GM18526 (cell line): ENCODE data around the gene SYNPO2.

Experiments used
- POLR2A ChIP-seq: IDR thresholded peaks from 3 replicates; pipeline ENCODE4 v1.6.1; 2011; ENCODE audit not compliant: insufficient read length; ENCODE audit errors: extremely low read depth

Gene SYNPO2

GRCh38 chr4:118909173-118909956 is 20.7 kb downstream of the SYNPO2 start:
- no peak for TF ChIP-seq POLR2A

- no peak for TF ChIP-seq POLR2A
Measured at GRCh38 chr4:118910221-118910620, 21.6 kb downstream of the SYNPO2 start.

GRCh38 chr4:118911238-118911703 is 22.6 kb downstream of the SYNPO2 start:
- TF ChIP-seq POLR2A, result no peak

- TF ChIP-seq POLR2A, result no peak
Measured at GRCh38 chr4:118915468-118915867, 26.8 kb downstream of the SYNPO2 start.

GRCh38 chr4:118916691-118917289 is 28.1 kb downstream of the SYNPO2 start:
- TF ChIP-seq POLR2A, result no peak

GRCh38 chr4:118917582-118917981 is 28.9 kb downstream of the SYNPO2 start:
- no peak for TF ChIP-seq POLR2A

GRCh38 chr4:118918388-118918787 is 29.7 kb downstream of the SYNPO2 start:
- TF ChIP-seq POLR2A, result no peak

- TF ChIP-seq POLR2A, result no peak
Measured at GRCh38 chr4:118920247-118920646, 31.6 kb downstream of the SYNPO2 start.

GRCh38 chr4:118921786-118922185 is 33.1 kb downstream of the SYNPO2 start:
- TF ChIP-seq POLR2A, result no peak

GRCh38 chr4:118923891-118924290 is 35.2 kb downstream of the SYNPO2 start:
- TF ChIP-seq POLR2A, result no peak

GRCh38 chr4:118927974-118928373 is 39.3 kb downstream of the SYNPO2 start:
- no peak for TF ChIP-seq POLR2A

GRCh38 chr4:118930255-118930654 is 41.6 kb downstream of the SYNPO2 start:
- TF ChIP-seq POLR2A, result no peak

GRCh38 chr4:118931786-118932185 is 43.1 kb downstream of the SYNPO2 start:
- no peak for TF ChIP-seq POLR2A

GRCh38 chr4:118935819-118936218 is 47.2 kb downstream of the SYNPO2 start:
- no peak for TF ChIP-seq POLR2A

GRCh38 chr4:118936406-118936805 is 47.8 kb downstream of the SYNPO2 start:
- TF ChIP-seq POLR2A, result no peak

- TF ChIP-seq POLR2A, result no peak
Measured at GRCh38 chr4:118939169-118939783, 50.6 kb downstream of the SYNPO2 start.

- TF ChIP-seq POLR2A, result no peak
Measured at GRCh38 chr4:118941149-118941548, 52.5 kb downstream of the SYNPO2 start.

- no peak for TF ChIP-seq POLR2A
Measured at GRCh38 chr4:118941799-118942198, 53.1 kb downstream of the SYNPO2 start.
